AG09309 (cell line): ENCODE data around the gene OSMR.
"Not testable (repeated sequence)": the region's sequence is repeated elsewhere in the genome, so short reads cannot be mapped to it uniquely, and the experiment has no call there.

Source experiments
- DNase-seq: peaks from one replicate; pipeline ENCODE4 v3.0.0-alpha.2; 2010; ENCODE audit warnings: low read depth
- H3K4me3 ChIP-seq: 2 replicates; pipeline ENCODE4 v1.5.1; 2011; ENCODE audit warnings: mild to moderate bottlenecking, low read depth, low read length, moderate library complexity; ENCODE audit not compliant: control insufficient read depth
- TF ChIP-seq, protein P1 (sequence below): IDR thresholded peaks from 2 replicates; pipeline ENCODE4 v1.5.1; 2011; ENCODE audit warnings: mild to moderate bottlenecking, low read depth, low read length, inconsistent platforms; ENCODE audit not compliant: insufficient read depth, control insufficient read depth; ENCODE audit errors: missing control alignments

OSMR gene

DNA sequence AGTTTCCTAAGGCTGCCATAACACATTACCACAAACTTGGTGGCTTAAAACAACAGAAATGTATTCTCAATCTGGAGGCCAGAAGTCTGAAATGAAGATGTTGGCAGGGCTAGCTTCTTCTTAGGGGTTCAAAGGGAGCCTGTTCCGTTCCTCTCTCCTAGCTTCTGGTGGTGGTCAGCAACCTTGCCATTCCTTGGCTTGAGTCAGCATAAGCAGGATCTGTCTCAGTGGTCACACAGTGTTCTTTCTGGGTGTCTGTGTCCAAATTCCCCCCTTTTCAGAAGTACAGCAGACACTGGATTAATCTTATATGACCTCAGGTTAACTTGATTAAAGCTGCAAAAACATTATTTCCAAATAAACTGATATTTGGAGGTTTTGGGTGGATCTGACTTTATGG lies 2.1 kb upstream of the OSMR start:
- no peak overlapping the region for H3K4me3 ChIP-seq
- TF ChIP-seq, protein P1, sequence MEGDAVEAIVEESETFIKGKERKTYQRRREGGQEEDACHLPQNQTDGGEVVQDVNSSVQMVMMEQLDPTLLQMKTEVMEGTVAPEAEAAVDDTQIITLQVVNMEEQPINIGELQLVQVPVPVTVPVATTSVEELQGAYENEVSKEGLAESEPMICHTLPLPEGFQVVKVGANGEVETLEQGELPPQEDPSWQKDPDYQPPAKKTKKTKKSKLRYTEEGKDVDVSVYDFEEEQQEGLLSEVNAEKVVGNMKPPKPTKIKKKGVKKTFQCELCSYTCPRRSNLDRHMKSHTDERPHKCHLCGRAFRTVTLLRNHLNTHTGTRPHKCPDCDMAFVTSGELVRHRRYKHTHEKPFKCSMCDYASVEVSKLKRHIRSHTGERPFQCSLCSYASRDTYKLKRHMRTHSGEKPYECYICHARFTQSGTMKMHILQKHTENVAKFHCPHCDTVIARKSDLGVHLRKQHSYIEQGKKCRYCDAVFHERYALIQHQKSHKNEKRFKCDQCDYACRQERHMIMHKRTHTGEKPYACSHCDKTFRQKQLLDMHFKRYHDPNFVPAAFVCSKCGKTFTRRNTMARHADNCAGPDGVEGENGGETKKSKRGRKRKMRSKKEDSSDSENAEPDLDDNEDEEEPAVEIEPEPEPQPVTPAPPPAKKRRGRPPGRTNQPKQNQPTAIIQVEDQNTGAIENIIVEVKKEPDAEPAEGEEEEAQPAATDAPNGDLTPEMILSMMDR, result no peak
- no peak for DNase-seq

GRCh38 chr5:38846379-38847011 lies 683 bp downstream of the OSMR start:
- no peak for DNase-seq
- TF ChIP-seq, protein P1, result no peak
- peak overlapping the region; percentile 79 for H3K4me3 ChIP-seq

DNA sequence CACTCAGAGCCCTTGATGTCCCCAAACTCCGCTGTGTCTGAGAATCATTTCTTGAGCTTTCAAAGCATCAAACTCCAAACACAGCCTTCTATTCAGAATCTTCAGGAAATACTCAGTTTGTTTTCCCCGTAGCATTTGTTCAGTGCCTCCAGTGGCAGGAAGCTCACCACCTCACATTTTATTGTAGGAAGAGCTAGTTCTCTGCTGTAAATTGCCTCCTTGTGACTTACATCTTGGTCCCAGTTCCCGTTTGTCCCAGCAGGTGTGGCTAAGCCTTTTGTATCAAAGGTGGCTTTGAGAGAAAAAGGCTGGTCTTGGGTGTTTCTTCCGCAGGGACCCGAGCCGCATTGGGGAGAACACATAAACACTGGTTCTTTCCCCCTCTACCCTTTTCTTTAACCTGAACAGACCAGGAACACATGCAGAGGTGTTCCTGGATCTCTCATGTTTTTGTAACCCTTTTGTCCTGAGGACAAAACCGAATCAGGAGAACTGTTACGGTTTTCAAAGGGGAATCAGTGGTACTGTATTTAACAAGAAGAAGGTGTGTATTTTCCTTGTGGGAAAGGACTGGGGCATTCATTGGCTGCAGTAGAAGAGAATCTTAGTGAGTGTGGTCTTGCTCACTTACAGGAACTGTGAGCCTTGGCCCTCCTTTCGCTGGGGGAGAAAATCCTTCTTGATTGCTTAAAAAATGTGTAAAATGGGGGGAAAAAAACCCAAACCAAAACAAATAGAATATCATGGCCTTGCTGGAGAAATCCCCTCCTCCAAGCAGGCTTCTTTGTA lies 1.9 kb downstream of the OSMR start:
- H3K4me3 ChIP-seq, result peak overlapping the region; percentile 79
- no peak for DNase-seq
- TF ChIP-seq, protein P1, result no peak

DNA sequence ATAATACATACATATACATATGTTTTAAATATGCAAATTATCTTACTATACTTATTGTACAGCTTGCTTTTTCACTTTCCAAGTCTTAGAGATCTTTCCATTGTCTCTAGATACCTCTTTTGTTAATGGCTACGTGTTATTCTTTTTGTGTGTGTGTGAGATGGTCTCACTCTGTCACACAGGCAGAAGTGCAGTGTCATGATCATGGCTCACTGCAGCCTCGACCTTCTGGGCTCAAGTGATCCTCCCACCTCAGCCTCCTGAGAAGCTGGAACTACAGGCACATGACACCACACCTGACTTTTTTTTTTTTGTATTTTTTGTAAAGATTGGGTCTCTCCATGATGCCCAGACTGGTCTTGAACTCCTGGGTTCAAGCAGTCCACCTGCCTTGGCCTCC lies 2.8 kb downstream of the OSMR start:
- no peak for DNase-seq
- H3K4me3 ChIP-seq, result no peak overlapping the region
- TF ChIP-seq, protein P1, result no peak

- DNase-seq, result not testable (repeated sequence)
Measured at GRCh38 chr5:38851640-38852039, 5.8 kb downstream of the OSMR start.

DNA sequence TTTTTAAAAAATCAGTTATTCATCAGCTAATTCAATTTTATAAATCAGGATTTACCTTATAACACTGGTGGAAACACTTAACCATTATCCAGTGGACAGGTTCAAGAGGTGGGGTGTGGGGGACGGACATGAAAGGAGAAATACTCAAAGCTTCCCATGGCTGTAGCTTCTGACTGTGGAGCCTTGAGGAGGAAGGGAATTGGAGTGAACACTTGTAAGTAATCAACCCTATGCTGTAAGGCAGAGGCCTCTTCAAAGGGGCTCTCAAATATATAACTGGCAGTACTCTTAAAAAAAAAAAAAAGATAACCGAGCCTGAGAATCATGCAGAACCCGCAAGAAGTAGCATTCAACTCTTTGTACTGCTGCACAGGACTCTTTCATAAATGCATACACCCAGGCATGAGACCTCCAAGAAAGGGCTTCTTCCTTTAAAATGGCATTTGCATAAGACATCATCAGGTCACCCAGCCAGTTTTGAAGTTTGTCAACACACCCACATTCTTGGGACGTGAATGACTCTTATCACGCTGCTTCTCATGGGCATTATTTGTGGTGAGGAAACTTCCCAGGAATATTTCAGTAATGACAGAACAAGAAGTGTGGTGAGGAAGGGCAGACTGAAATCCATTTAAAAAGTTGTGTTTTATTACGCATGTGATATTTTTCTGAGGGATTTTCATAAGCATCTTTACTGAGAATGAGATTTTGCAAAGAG lies 8.1 kb downstream of the OSMR start:
- TF ChIP-seq, protein P1, result no peak
- peak; percentile 74 for DNase-seq
- H3K4me3 ChIP-seq, result no peak overlapping the region

More at GRCh38 chr5:38851640-38852039, 5.8 kb downstream of the OSMR start:
- not testable (repeated sequence) for H3K4me3 ChIP-seq

- TF ChIP-seq, protein P1, result no peak
- DNase-seq, result no peak
- no peak overlapping the region for H3K4me3 ChIP-seq
Measured at GRCh38 chr5:38854907-38855306, 9.1 kb downstream of the OSMR start.
